Stimulated activated CD4-positive, alpha-beta T cell treated with anti-CD3 and anti-CD28 coated beads, TNF-alpha, amount 100 ng/mL, for 24 hours (primary cell): ENCODE results near the gene KIAA1328.
"Not testable (repeated sequence)": the region's sequence is repeated elsewhere in the genome, so short reads cannot be mapped to it uniquely, and the experiment has no call there.

Experiments used
- DNase-seq, 3 experiments: peaks; one replicate each; pipeline ENCODE4 v3.0.0-alpha.2; 2020; ENCODE audit warnings: low read depth in 3 of 3

The KIAA1328 gene

GRCh38 chr18:36825526-36825925 is 3.4 kb upstream of the KIAA1328 start:
- DNase-seq = no peak

- no peak for DNase-seq
These were observed 2.4 kb upstream of the KIAA1328 start for GRCh38 chr18:36826556-36826955.

- peak in 1 of 3 experiments; percentile 3 for DNase-seq
These were observed 734 bp upstream of the KIAA1328 start for GRCh38 chr18:36828157-36828629.

- no peak for DNase-seq
These were observed 633 bp downstream of the KIAA1328 start for GRCh38 chr18:36829362-36830157.

- no peak for DNase-seq
These were observed 1.2 kb downstream of the KIAA1328 start for GRCh38 chr18:36830158-36830495.

GRCh38 chr18:36831139-36831538 is 2.2 kb downstream of the KIAA1328 start:
- no peak for DNase-seq

- no peak for DNase-seq
These were observed 4.2 kb downstream of the KIAA1328 start for GRCh38 chr18:36833120-36833519.

- DNase-seq = no peak
These were observed 7.0 kb downstream of the KIAA1328 start for GRCh38 chr18:36835927-36836326.

- DNase-seq = no peak
These were observed 10.9 kb downstream of the KIAA1328 start for GRCh38 chr18:36839835-36840234.

- no peak for DNase-seq
These were observed 14.3 kb downstream of the KIAA1328 start for GRCh38 chr18:36843199-36843598.

- no peak for DNase-seq
These were observed 14.9 kb downstream of the KIAA1328 start for GRCh38 chr18:36843784-36844183.

- DNase-seq = no peak
These were observed 19.7 kb downstream of the KIAA1328 start for GRCh38 chr18:36848609-36849008.

- DNase-seq = no peak
These were observed 20.5 kb downstream of the KIAA1328 start for GRCh38 chr18:36849288-36850006.

- DNase-seq = no peak
These were observed 21.7 kb downstream of the KIAA1328 start for GRCh38 chr18:36850527-36851201.

- DNase-seq = no peak
These were observed 22.3 kb downstream of the KIAA1328 start for GRCh38 chr18:36851202-36851590.

GRCh38 chr18:36856815-36857214 is 27.9 kb downstream of the KIAA1328 start:
- no peak for DNase-seq

GRCh38 chr18:36862182-36862581 is 33.3 kb downstream of the KIAA1328 start:
- DNase-seq = no peak

GRCh38 chr18:36867056-36867455 is 38.1 kb downstream of the KIAA1328 start:
- no peak for DNase-seq

- DNase-seq = no peak
These were observed 42.9 kb downstream of the KIAA1328 start for GRCh38 chr18:36871801-36872200.

GRCh38 chr18:36872329-36872728 is 43.4 kb downstream of the KIAA1328 start:
- DNase-seq = no peak

- not testable (repeated sequence) for DNase-seq
These were observed 44.9 kb downstream of the KIAA1328 start for GRCh38 chr18:36873826-36874225.

GRCh38 chr18:36879796-36880195 is 50.9 kb downstream of the KIAA1328 start:
- not testable (repeated sequence) for DNase-seq

- no peak for DNase-seq
These were observed 57.1 kb downstream of the KIAA1328 start for GRCh38 chr18:36885981-36886380.
